ENCODE measurements around the gene SHISAL2B.
"Not testable (repeated sequence)": the region's sequence is repeated elsewhere in the genome, so short reads cannot be mapped to it uniquely, and the experiment has no call there.

The SHISAL2B gene

GRCh38 chr5:64696414-64696813, 6.1 kb downstream of the SHISAL2B start:
- not testable (repeated sequence) for DNase-seq (ENCODE audit: low read depth in 4 of 4, low spot score in 1 of 4)

GRCh38 chr5:64700765-64701164, 10.5 kb downstream of the SHISAL2B start:
- DNase-seq (ENCODE audit: low read depth in 4 of 4, low spot score in 1 of 4), result no peak

GRCh38 chr5:64706074-64706473, 15.8 kb downstream of the SHISAL2B start:
- not testable (repeated sequence) for DNase-seq (ENCODE audit: low read depth in 4 of 4, low spot score in 1 of 4)

GRCh38 chr5:64707191-64707590, 16.9 kb downstream of the SHISAL2B start:
- DNase-seq (ENCODE audit: low read depth in 4 of 4, low spot score in 1 of 4), result no peak

DNA sequence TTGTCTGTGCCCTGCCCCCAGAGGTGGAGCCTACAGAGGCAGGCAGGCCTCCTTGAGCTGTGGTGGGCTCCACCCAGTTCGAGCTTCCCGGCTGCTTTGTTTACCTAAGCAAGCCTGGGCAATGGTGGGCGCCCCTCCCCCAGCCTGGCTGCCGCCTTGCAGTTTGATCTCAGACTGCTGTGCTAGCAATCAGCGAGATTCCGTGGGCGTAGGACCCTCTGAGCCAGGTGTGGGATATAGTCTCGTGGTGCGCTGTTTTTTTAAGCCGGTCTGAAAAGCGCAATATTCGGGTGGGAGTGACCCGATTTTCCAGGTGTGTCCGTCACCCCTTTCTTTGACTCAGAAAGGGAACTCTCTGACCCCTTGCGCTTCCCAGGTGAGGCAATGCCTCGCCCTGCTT, 24.2 kb downstream of the SHISAL2B start:
- not testable (repeated sequence) for DNase-seq (ENCODE audit: low read depth in 4 of 4, low spot score in 1 of 4)

DNA sequence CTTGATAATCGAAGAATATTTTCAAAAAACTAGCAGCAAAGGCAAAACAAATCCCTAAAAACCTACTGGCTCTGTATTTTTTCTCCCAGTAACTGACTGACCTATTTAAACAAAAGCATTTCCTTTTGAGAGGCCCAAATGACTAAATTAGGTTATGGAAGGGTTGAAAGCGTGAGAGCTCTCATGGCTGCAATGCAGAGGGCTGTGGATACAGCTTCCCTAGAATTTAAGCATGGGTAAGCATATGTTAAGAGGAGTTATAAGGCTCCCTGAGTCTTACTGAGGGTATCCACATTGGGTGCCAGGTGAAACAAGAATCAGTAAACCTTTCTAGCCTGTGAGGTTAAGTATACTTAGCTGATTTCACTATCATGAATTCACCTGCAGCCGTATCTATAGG, 32.3 kb downstream of the SHISAL2B start:
- DNase-seq (ENCODE audit: low read depth in 4 of 4, low spot score in 1 of 4), result no peak

DNA sequence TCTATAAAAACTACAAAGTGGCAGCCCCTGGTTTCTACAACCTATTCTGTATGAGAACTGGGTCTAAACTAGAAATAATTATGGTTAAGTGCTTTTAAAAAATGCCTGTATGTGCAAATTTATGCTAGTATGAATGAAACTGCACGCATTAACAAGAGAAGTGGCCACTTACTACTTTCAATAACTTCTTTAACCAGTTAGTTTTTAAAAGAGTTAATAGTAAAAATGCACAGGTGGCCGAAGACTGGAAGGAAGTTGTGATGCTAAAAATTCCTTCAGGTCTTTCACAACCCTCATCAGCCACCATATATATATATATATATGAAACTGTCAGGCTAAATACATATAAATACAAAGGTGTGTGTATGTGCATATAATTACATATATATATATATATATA, 36.8 kb downstream of the SHISAL2B start:
- no peak for DNase-seq (ENCODE audit: low read depth in 4 of 4, low spot score in 1 of 4)

DNA sequence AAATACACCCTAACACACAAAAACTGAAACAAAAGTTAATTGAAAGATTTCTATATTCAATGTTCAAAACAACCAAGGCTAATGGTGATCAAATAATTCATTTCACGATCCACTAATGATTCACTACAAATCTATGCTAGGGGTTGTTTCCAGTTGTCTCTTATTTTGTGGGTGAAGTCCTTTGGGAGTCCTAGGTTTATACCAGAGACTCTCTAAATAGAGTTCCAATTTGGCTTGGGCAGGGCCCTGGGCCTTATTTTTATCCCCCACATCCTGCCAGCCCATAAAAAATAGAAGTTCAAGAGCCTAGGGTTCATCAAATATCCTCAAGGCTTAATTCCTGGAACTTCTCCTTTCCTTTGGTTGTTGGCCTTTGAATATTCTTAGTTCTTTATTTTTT, 52.1 kb downstream of the SHISAL2B start:
- no peak for DNase-seq (ENCODE audit: low read depth in 4 of 4, low spot score in 1 of 4)

DNA sequence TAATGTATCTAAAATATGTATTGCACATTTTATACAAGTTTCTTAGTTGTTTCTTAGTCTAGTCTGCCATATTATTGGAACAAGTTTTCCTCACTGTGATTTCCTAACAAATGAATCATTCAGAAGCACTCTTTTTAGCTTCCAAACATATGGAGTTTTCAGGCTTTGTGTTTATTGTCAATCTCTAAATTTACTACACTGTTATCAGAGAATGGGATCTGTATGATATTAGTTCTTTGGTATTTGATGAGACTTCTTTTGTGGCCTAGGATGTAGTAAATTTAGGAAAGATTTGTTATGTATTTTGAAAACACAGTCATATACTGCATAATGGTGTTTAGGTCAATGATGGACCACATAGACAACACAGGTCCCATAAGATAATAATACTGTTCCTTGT, 52.5 kb downstream of the SHISAL2B start:
- DNase-seq (ENCODE audit: low read depth in 4 of 4, low spot score in 1 of 4), result no peak

- DNase-seq (ENCODE audit: low read depth in 4 of 4, low spot score in 1 of 4), result no peak
Measured at GRCh38 chr5:64744914-64745313, 54.6 kb downstream of the SHISAL2B start.

- DNase-seq (ENCODE audit: low read depth in 4 of 4, low spot score in 1 of 4), result no peak
Measured at GRCh38 chr5:64746446-64746845, 56.1 kb downstream of the SHISAL2B start.

- no peak for DNase-seq (ENCODE audit: low read depth in 4 of 4, low spot score in 1 of 4)
Measured at GRCh38 chr5:64749385-64749784, 59.1 kb downstream of the SHISAL2B start.

GRCh38 chr5:64754066-64754465, 63.8 kb downstream of the SHISAL2B start:
- no peak for DNase-seq (ENCODE audit: low read depth in 4 of 4, low spot score in 1 of 4)

GRCh38 chr5:64758901-64759300, 68.6 kb downstream of the SHISAL2B start:
- DNase-seq (ENCODE audit: low read depth in 4 of 4, low spot score in 1 of 4), result no peak

DNA sequence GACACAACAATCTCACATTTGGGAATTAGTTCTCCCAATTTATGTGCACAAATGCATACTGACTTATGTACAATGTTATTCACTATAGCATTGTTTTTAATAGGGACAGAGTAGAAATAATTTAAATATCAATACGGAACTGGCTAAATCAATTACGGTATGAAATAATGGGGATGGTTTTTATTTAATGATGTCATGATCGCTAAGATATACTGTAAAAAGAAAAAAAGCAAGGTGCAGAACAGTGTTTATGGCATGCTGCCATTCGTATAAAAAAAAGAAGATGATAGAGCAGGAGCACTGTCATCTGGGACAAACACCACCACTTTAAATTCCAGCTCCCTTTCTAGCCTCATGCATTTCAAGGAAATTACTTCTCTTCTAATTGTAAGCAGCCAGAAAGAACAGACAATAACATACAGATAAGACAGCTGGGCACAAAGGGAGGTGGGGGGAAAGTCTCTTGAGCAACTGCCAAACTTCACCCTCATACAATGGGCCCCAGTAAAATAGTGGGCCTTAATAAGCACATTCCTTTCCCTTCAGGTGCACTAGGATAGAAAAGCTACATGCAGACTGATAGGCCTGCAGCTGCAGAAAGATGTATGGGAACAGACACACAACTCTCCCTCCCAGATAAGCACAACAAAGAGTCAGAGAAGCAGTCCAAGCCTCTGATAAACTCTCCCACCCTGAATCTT, 69.8 kb downstream of the SHISAL2B start:
- no peak for DNase-seq (ENCODE audit: low read depth in 4 of 4, low spot score in 1 of 4)

- DNase-seq (ENCODE audit: low read depth in 4 of 4, low spot score in 1 of 4), result no peak
Measured at GRCh38 chr5:64763948-64764503, 73.7 kb downstream of the SHISAL2B start.

- DNase-seq (ENCODE audit: low read depth in 4 of 4, low spot score in 1 of 4), result no peak
Measured at GRCh38 chr5:64765804-64766504, 75.7 kb downstream of the SHISAL2B start.

DNA sequence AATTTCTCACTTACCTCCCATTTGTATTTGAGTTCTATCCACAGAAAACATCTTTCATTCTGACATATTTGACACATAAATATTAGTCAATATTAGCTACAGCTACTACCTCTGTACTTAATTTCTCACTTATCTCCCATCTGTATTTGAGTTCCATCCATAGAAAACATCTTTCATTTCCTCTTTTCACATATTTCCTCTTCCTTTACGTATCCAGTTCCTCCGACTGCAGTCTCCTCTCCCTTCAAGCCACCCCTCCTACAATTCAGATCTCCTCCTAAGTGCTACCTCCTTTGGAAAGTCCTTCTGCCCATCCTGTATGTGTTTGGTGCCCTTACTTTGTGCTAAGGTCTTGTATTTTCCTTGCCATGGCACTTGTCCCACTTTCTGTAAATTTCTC, 76.6 kb downstream of the SHISAL2B start:
- no peak for DNase-seq (ENCODE audit: low read depth in 4 of 4, low spot score in 1 of 4)

Data from stimulated activated CD4-positive, alpha-beta T cell treated with anti-CD3 and anti-CD28 coated beads, Interleukin-1b, Interleukin-23, amount 100 ng/mL, for 24 hours (primary cell).